Measurements from ENCODE around the gene TPPP3.

TPPP3 gene

DNA sequence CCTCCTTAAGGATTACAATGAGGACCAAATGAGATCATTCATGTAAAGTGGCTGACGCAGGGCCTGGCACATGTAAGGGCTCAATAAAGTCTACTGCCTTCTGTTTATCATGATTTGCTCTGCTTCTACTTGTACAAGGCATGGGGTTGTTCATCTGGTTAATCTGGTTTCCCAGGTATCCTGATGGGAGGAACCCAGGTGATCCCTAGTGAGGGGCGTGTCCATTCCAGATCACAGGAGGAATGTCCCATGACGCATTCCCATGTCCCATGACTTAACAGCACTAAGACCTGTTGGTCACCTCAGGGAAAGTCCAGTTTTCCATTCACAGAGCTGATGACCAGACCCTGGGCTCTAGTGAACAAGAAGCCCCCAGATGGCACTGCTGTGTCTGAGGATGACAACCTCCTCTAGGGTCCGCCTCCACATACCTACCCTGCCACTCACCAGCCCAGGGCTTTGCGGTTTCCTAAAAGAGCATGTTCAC, 11.5 kb upstream of the TPPP3 start (continued):
- TF ChIP-seq, protein P1, sequence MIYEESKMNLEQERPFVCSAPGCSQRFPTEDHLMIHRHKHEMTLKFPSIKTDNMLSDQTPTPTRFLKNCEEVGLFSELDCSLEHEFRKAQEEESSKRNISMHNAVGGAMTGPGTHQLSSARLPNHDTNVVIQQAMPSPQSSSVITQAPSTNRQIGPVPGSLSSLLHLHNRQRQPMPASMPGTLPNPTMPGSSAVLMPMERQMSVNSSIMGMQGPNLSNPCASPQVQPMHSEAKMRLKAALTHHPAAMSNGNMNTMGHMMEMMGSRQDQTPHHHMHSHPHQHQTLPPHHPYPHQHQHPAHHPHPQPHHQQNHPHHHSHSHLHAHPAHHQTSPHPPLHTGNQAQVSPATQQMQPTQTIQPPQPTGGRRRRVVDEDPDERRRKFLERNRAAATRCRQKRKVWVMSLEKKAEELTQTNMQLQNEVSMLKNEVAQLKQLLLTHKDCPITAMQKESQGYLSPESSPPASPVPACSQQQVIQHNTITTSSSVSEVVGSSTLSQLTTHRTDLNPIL (CRISPR knock-in tag; IDR thresholded peaks at IDR 0.05; ENCODE audit: low read depth): no peak

DNA sequence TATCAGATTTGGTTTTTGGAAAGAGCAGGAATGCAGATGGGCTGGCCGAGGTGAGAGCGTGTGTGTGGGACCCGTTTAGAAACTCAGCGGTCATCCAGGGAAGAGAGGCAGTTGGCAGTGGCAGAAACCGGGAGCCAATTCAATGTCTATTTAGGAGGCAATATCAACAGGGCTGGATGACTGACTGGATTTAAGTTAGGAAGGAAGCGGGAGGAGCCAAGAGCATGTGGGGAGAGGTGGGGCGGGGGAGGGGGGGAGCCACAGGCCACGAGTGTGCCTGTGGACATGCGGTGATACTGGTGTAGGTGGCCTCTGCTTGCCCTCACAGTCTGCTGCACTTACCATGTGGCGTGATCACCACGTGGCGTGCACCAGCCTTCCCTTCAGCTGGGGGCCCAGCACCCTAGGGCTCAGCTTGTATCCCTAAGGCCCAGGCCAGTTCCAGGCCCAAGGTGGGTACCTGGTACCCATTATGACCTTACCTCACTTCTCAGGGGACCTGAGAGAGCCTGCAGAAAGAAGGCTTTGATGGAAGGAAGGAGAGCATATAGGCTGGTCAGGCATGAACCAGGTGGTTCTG, 10.8 kb upstream of the TPPP3 start:
- no peak for TF ChIP-seq ZC3H10 (CRISPR knock-in tag; IDR thresholded peaks at IDR 0.05)
- TF ChIP-seq BACH2 (CRISPR knock-in tag; IDR thresholded peaks at IDR 0.05; ENCODE audit: borderline replicate concordance): no peak
- no peak for TF ChIP-seq ARNTL (CRISPR knock-in tag; IDR thresholded peaks at IDR 0.05; ENCODE audit: borderline replicate concordance, low read depth)
- no peak for TF ChIP-seq PPARA (CRISPR knock-in tag; IDR thresholded peaks at IDR 0.05; ENCODE audit: borderline replicate concordance)
- no peak for TF ChIP-seq ZFP3 (CRISPR knock-in tag; IDR thresholded peaks at IDR 0.05)
- TF ChIP-seq, protein P2, sequence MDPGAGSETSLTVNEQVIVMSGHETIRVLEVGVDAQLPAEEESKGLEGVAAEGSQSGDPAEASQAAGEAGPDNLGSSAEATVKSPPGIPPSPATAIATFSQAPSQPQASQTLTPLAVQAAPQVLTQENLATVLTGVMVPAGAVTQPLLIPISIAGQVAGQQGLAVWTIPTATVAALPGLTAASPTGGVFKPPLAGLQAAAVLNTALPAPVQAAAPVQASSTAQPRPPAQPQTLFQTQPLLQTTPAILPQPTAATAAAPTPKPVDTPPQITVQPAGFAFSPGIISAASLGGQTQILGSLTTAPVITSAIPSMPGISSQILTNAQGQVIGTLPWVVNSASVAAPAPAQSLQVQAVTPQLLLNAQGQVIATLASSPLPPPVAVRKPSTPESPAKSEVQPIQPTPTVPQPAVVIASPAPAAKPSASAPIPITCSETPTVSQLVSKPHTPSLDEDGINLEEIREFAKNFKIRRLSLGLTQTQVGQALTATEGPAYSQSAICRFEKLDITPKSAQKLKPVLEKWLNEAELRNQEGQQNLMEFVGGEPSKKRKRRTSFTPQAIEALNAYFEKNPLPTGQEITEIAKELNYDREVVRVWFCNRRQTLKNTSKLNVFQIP (CRISPR knock-in tag; IDR thresholded peaks at IDR 0.05; ENCODE audit: borderline replicate concordance, low read depth): no peak
- TF ChIP-seq GLIS3 (CRISPR knock-in tag; IDR thresholded peaks at IDR 0.05): no peak
- TF ChIP-seq SNAI2 (CRISPR knock-in tag; IDR thresholded peaks at IDR 0.05): no peak
- no peak for TF ChIP-seq ESRRG (CRISPR knock-in tag; IDR thresholded peaks at IDR 0.05)
- TF ChIP-seq, protein P3, sequence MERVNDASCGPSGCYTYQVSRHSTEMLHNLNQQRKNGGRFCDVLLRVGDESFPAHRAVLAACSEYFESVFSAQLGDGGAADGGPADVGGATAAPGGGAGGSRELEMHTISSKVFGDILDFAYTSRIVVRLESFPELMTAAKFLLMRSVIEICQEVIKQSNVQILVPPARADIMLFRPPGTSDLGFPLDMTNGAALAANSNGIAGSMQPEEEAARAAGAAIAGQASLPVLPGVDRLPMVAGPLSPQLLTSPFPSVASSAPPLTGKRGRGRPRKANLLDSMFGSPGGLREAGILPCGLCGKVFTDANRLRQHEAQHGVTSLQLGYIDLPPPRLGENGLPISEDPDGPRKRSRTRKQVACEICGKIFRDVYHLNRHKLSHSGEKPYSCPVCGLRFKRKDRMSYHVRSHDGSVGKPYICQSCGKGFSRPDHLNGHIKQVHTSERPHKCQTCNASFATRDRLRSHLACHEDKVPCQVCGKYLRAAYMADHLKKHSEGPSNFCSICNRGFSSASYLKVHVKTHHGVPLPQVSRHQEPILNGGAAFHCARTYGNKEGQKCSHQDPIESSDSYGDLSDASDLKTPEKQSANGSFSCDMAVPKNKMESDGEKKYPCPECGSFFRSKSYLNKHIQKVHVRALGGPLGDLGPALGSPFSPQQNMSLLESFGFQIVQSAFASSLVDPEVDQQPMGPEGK (CRISPR knock-in tag; IDR thresholded peaks at IDR 0.05; ENCODE audit: borderline replicate concordance): no peak
- no peak for TF ChIP-seq RARB (CRISPR knock-in tag; IDR thresholded peaks at IDR 0.05)
- TF ChIP-seq ISL1 (CRISPR knock-in tag; IDR thresholded peaks at IDR 0.05): no peak
- TF ChIP-seq CSDC2 (CRISPR knock-in tag; IDR thresholded peaks at IDR 0.05): no peak
- TF ChIP-seq, protein P1 (CRISPR knock-in tag; IDR thresholded peaks at IDR 0.05; ENCODE audit: low read depth): no peak
- TF ChIP-seq, protein P4, sequence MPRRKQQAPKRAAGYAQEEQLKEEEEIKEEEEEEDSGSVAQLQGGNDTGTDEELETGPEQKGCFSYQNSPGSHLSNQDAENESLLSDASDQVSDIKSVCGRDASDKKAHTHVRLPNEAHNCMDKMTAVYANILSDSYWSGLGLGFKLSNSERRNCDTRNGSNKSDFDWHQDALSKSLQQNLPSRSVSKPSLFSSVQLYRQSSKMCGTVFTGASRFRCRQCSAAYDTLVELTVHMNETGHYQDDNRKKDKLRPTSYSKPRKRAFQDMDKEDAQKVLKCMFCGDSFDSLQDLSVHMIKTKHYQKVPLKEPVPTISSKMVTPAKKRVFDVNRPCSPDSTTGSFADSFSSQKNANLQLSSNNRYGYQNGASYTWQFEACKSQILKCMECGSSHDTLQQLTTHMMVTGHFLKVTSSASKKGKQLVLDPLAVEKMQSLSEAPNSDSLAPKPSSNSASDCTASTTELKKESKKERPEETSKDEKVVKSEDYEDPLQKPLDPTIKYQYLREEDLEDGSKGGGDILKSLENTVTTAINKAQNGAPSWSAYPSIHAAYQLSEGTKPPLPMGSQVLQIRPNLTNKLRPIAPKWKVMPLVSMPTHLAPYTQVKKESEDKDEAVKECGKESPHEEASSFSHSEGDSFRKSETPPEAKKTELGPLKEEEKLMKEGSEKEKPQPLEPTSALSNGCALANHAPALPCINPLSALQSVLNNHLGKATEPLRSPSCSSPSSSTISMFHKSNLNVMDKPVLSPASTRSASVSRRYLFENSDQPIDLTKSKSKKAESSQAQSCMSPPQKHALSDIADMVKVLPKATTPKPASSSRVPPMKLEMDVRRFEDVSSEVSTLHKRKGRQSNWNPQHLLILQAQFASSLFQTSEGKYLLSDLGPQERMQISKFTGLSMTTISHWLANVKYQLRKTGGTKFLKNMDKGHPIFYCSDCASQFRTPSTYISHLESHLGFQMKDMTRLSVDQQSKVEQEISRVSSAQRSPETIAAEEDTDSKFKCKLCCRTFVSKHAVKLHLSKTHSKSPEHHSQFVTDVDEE (CRISPR knock-in tag; IDR thresholded peaks at IDR 0.05): no peak
- TF ChIP-seq ZNF70 (CRISPR knock-in tag; IDR thresholded peaks at IDR 0.05): no peak
- no peak for TF ChIP-seq ZNF565 (CRISPR knock-in tag; conservative IDR thresholded peaks at IDR 0.05; ENCODE audit: low read depth)
- no peak for ATAC-seq

DNA sequence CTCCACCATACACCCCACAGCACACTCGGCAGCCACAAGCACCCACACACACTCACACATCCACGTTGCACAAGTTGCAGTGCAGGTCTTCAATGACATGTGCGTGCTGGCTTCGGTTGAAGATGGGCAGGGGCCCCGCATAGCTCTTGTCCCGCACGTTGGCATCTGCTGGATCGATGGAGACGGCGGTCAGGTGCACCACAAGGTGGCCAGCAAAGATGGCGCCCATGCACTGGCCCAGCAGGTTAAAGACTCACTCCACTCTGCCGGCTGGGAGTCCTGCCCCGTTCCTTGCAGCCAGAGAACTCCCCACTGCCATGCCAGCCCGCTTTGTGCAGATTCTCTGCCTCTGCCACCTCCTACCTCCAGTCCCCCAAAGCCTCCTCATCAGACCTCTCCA, 7.6 kb upstream of the TPPP3 start:
- TF ChIP-seq, protein P4 (CRISPR knock-in tag; IDR thresholded peaks at IDR 0.05): no peak
- TF ChIP-seq, protein P1 (CRISPR knock-in tag; IDR thresholded peaks at IDR 0.05; ENCODE audit: low read depth): no peak
- no peak for ATAC-seq

Data from SK-N-SH treated with all-trans-retinoic acid at 6 μM for 48 hours (cell line).